Measurements from ENCODE around the gene CXCL9.

CXCL9 gene

GRCh38 chr4:76023389-76023788, 16.1 kb upstream of the CXCL9 start, which contains the start of gene CXCL10:
Gene CXCL10 (minus strand): TSS chr4:76023497. CDS start chr4:76023431, 66 bp downstream.
- no peak within 1 kb of the TSS for H3K4me3 ChIP-seq (ENCODE audit: control insufficient read depth, low read depth, low read length)
- no peak for DNase-seq (ENCODE audit: low read depth)
- no peak for TF ChIP-seq CTCF (IDR thresholded peaks at IDR 0.05; ENCODE audit: control insufficient read depth, insufficient read depth, low read depth, low read length, missing control alignments)

GRCh38 chr4:76022677-76023076, 15.4 kb upstream of the CXCL9 start:
- no peak for DNase-seq (ENCODE audit: low read depth)
- no peak for TF ChIP-seq CTCF (IDR thresholded peaks at IDR 0.05; ENCODE audit: control insufficient read depth, insufficient read depth, low read depth, low read length, missing control alignments)
- H3K4me3 ChIP-seq (ENCODE audit: control insufficient read depth, low read depth, low read length) = no peak overlapping the region

- DNase-seq (ENCODE audit: low read depth) = no peak
- H3K4me3 ChIP-seq (ENCODE audit: control insufficient read depth, low read depth, low read length) = no peak overlapping the region
- no peak for TF ChIP-seq CTCF (IDR thresholded peaks at IDR 0.05; ENCODE audit: control insufficient read depth, insufficient read depth, low read depth, low read length, missing control alignments)
Measured at GRCh38 chr4:76022031-76022430, 14.7 kb upstream of the CXCL9 start.

GRCh38 chr4:76017056-76017686, 9.9 kb upstream of the CXCL9 start:
- H3K4me3 ChIP-seq (ENCODE audit: control insufficient read depth, low read depth, low read length) = no peak overlapping the region
- DNase-seq (ENCODE audit: low read depth) = no peak
- TF ChIP-seq CTCF (IDR thresholded peaks at IDR 0.05; ENCODE audit: control insufficient read depth, insufficient read depth, low read depth, low read length, missing control alignments) = no peak

GRCh38 chr4:76016393-76016792, 9.1 kb upstream of the CXCL9 start:
- no peak for DNase-seq (ENCODE audit: low read depth)
- no peak overlapping the region for H3K4me3 ChIP-seq (ENCODE audit: control insufficient read depth, low read depth, low read length)
- no peak for TF ChIP-seq CTCF (IDR thresholded peaks at IDR 0.05; ENCODE audit: control insufficient read depth, insufficient read depth, low read depth, low read length, missing control alignments)

GRCh38 chr4:76013540-76013939, 6.2 kb upstream of the CXCL9 start:
- no peak for DNase-seq (ENCODE audit: low read depth)
- no peak for TF ChIP-seq CTCF (IDR thresholded peaks at IDR 0.05; ENCODE audit: control insufficient read depth, insufficient read depth, low read depth, low read length, missing control alignments)
- H3K4me3 ChIP-seq (ENCODE audit: control insufficient read depth, low read depth, low read length) = no peak overlapping the region
